SK-N-MC (cell line): ENCODE measurements around the gene ITGA11.

Source experiments
- EZH2 ChIP-seq: fragments of 200-600 bp; sonication (generic); IDR thresholded peaks from one replicate; pipeline ENCODE4 v1.6.1; 2017; ENCODE audit warnings: antibody characterized with exemption
- FOXP2 ChIP-seq: optimal IDR thresholded peaks from 2 replicates; pipeline ENCODE3; 2011; ENCODE audit warnings: mild to moderate bottlenecking, moderate library complexity; ENCODE audit not compliant: insufficient read depth; ENCODE audit errors: extremely low read length, control extremely low read depth
- POLR2AphosphoS5 ChIP-seq: IDR thresholded peaks from 2 replicates; pipeline ENCODE4 v1.6.1; 2012; ENCODE audit warnings: mild to moderate bottlenecking, low read depth, low read length, borderline replicate concordance

GRCh38 chr15:68426116-68426515 lies 5.8 kb downstream of the ITGA11 start:
- TF ChIP-seq POLR2AphosphoS5, result no peak
- TF ChIP-seq EZH2, result no peak
- no peak for TF ChIP-seq FOXP2
